RCC 7860 (cell line): ENCODE data around the gene ERICH4.
"Not testable (repeated sequence)": the region's sequence is repeated elsewhere in the genome, so short reads cannot be mapped to it uniquely, and the experiment has no call there.

Experiments used
- DNase-seq: peaks from one replicate; pipeline ENCODE4 v3.0.0-alpha.2; 2015; ENCODE audit warnings: low spot score
- FAIRE-seq: peaks from 2 replicates; lab custom pipeline; 2012; peaks lifted over from hg19 to GRCh38; lab: Jason Lieb, UNC

ERICH4 gene

DNA sequence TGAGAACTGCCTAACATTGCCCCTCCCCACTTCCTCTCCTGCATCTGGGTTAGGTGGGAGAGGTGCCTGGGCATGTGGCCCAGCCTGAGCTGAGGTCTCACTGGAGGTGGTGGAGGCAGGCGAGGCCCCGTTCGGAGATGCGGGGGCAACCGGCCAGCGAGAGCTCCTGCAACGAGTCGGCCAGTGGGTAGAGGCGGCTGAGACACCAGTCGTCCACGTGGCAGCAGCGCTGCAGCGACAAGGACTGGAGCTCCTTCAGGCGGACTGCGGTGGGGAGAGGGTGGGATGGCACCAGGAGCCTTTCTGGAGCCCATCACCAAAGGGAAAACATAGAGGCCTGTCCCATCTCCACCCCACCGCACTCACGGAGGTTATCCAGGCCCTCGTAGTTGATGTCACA is 9.8 kb upstream of the ERICH4 start:
- FAIRE-seq (no peak), DNase-seq (no peak)

- FAIRE-seq (no peak), DNase-seq (no peak)
Observed at GRCh38 chr19:41434450-41434849, 8.5 kb upstream of the ERICH4 start.

GRCh38 chr19:41435376-41435775 is 7.6 kb upstream of the ERICH4 start:
- DNase-seq, FAIRE-seq: not testable (repeated sequence)

GRCh38 chr19:41435936-41436673 is 6.9 kb upstream of the ERICH4 start:
- DNase-seq = no peak
- FAIRE-seq = no peak

GRCh38 chr19:41436674-41436951 is 6.3 kb upstream of the ERICH4 start:
- DNase-seq (no peak), FAIRE-seq (no peak)

GRCh38 chr19:41437944-41438574 is 4.9 kb upstream of the ERICH4 start:
- no peak for FAIRE-seq
- DNase-seq = no peak

GRCh38 chr19:41439441-41440222 is 3.3 kb upstream of the ERICH4 start, which contains the start of gene DMAC2:
TSS of gene DMAC2 (minus strand) at chr19:41439912. CDS start at chr19:41439899, 13 bp downstream.
- DNase-seq = peak; percentile 89

GRCh38 chr19:41441321-41441945 is 1.5 kb upstream of the ERICH4 start:
- FAIRE-seq (no peak), DNase-seq (no peak)

More at GRCh38 chr19:41439441-41440222, 3.3 kb upstream of the ERICH4 start, which contains the start of gene DMAC2:
- FAIRE-seq = peak; percentile 85

GRCh38 chr19:41443813-41444455 is 978 bp downstream of the ERICH4 start:
- DNase-seq (no peak), FAIRE-seq (no peak)

GRCh38 chr19:41445575-41445974 is 2.6 kb downstream of the ERICH4 start:
- FAIRE-seq = no peak

GRCh38 chr19:41447732-41448332 is 4.9 kb downstream of the ERICH4 start:
- no peak for DNase-seq
- FAIRE-seq = no peak

More at GRCh38 chr19:41445575-41445974, 2.6 kb downstream of the ERICH4 start:
- DNase-seq = no peak

GRCh38 chr19:41449079-41449864 is 6.3 kb downstream of the ERICH4 start:
- FAIRE-seq (no peak), DNase-seq (peak; percentile 25)

DNA sequence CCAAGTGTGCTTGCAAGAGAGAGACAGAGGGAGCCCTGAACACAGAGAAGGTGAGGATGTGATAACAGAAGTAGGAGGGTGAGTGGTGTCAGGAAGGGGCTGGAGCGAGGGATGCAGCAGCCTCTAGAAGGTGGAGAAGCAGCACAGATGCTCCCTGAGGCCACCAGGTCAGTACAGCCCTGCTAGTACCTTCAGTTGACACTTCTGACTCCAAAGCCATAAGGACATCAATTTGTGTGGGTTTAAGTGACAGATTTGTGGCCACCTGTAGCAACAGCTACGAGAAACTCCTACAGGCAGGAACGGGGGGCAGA is 6.9 kb downstream of the ERICH4 start:
- DNase-seq = no peak
- no peak for FAIRE-seq

GRCh38 chr19:41452584-41453275 is 9.8 kb downstream of the ERICH4 start:
- DNase-seq = no peak
- FAIRE-seq = no peak

GRCh38 chr19:41455936-41456335 is 13.0 kb downstream of the ERICH4 start:
- FAIRE-seq = no peak
- no peak for DNase-seq

DNA sequence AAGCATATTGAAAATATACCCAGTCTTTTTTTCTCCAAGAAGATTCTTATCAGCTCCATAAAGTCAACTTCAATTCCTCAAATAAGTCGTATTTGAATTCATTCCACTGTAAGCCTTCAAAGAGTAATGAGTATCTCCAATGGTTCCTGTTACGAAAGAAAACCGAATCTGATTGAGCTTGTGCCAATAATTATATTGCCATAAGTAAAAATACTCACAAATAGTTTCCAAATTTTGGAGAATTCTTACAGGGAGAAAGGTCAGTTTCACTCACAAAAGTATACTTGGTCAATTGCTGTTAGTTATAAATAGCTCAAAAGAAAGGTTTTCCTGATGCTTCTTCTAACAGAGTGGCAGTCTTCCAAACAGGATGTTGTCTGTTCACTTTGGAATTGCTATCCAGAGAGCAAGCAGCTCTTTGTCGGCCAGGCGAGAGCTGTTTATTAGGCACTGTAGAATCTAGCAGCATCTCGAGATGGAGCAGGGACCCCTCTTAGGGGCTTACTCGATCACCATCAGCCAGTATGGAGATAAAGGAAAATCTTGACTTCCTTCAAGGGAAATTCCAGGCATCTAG is 13.5 kb downstream of the ERICH4 start:
- FAIRE-seq (no peak), DNase-seq (no peak)

DNA sequence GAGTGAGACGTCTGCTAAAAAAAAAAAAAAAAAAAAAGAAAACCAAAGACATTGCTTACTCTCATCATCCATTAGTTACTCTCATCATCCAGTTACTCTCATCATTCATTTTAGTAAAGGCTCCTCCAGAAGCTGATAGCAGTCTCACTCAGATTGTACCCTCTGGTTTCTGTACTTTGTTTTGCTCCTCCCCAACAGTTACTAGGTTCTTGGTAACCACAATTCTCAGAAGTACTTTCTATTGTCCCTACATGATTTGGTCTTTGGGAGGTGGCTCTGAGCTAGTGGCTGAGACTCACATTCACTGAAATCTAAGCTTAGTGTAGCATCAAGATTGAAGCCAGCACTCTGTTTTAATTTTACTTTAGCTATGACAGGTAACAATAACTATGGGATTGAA is 14.3 kb downstream of the ERICH4 start:
- FAIRE-seq = no peak

DNA sequence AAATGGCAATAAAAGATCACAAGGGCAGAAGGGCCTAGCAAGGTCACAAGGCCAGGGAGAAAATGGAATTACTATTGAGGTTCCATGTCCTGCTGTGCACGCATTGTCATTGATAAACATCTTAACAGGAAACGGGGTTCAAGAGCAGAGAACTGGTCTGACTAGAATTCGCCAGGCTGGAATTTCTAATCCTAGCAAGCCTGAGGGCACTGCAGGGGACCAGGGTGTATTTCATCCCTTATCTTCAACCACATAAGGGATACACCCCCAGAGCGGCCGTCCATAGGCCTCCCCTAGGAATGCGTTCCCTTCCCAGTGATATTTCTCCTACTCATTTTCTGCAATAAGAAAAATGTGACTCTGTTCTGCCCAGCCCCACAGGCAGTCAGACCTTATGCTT is 19.5 kb downstream of the ERICH4 start:
- no peak for DNase-seq
- FAIRE-seq = no peak

More for the DNA sequence above, 14.3 kb downstream of the ERICH4 start:
- DNase-seq = no peak
